Liver (tissue), 9 donors: ENCODE results near the gene LGALS12. TPM values are rescaled to one million over a fixed set of nuclear protein-coding genes. Genes with fewer than 3 reads are reported as not detected.

Experiments
- DNase-seq: peaks from one replicate; pipeline ENCODE4 v3.0.0-alpha.2; 2017; ENCODE audit warnings: low spot score
- H3K27ac ChIP-seq, 2 donors: one replicate each; pipeline ENCODE4 v1.7.0; 2013; ENCODE audit warnings: inconsistent platforms in 2 of 2, low read length in 2 of 2, control low read depth in 1 of 2, low read depth in 1 of 2, mild to moderate bottlenecking in 1 of 2
- H3K27me3 ChIP-seq, 4 donors: one replicate each; pipeline versions ENCODE4 v1.6.1 to v1.7.0; 2013; ENCODE audit warnings: low read length in 3 of 4, inconsistent platforms in 1 of 4, mild to moderate bottlenecking in 1 of 4, moderate library complexity in 1 of 4; ENCODE audit not compliant: control insufficient read depth in 4 of 4, insufficient read depth in 4 of 4
- H3K36me3 ChIP-seq, 4 donors: one replicate each; pipeline versions ENCODE4 v1.6.1 to v1.7.0; 2013; ENCODE audit warnings: low read length in 3 of 4, mild to moderate bottlenecking in 3 of 4, low read depth in 1 of 4, moderate library complexity in 1 of 4; ENCODE audit not compliant: control insufficient read depth in 4 of 4, insufficient read depth in 3 of 4
- H3K4me1 ChIP-seq, 4 donors: one replicate each; pipeline versions ENCODE4 v1.6.1 to v1.7.0; 2013; ENCODE audit warnings: low read length in 3 of 4, mild to moderate bottlenecking in 3 of 4, moderate library complexity in 1 of 4; ENCODE audit not compliant: control insufficient read depth in 4 of 4, insufficient read depth in 4 of 4
- H3K4me3 ChIP-seq, 3 donors: one replicate each; pipeline versions ENCODE4 v1.6.1 to v1.7.0; 2013; ENCODE audit warnings: low read length in 3 of 3, control low read depth in 1 of 3, low read depth in 1 of 3, mild to moderate bottlenecking in 1 of 3
- H3K9ac ChIP-seq, 2 donors: one replicate each; pipeline ENCODE4 v1.7.0; 2013; ENCODE audit warnings: low read length in 2 of 2, mild to moderate bottlenecking in 2 of 2, moderate library complexity in 2 of 2, control low read depth in 1 of 2, low read depth in 1 of 2
- H3K9me3 ChIP-seq, 4 donors: one replicate each; pipeline versions ENCODE4 v1.6.1 to v1.7.0; 2013; ENCODE audit warnings: low read length in 3 of 4; ENCODE audit not compliant: control insufficient read depth in 4 of 4
- HNF4A ChIP-seq, 2 donors: conservative IDR thresholded peaks; 2 replicates each; pipeline ENCODE4 v1.6.1; 2016; ENCODE audit warnings: antibody characterized with exemption in 2 of 2, mild to moderate bottlenecking in 2 of 2
- MAX ChIP-seq: IDR thresholded peaks from 2 replicates; pipeline ENCODE4 v1.6.1; 2016; ENCODE audit warnings: antibody characterized with exemption
- WGBS: extraction: QIAGEN DNeasy Blood & Tissue Kit; methylation state at CpG from one replicate; pipeline ENCODE4 v1.1.7; 2013; 5-methylcytosine and 5-hydroxymethylcytosine counted together
- polyA plus RNA-seq, 2 donors: library from polyadenylated mRNA; stranded (reverse) in 1 of 2; unstranded in 1 of 2; fragments of 200-250 nt in 1 of 2; fragments of >200 nt in 1 of 2; fragmentation: Nextera tagmentation in 1 of 2; extraction: Ambion mirVana in 1 of 2; gene quantifications; one replicate each; pipeline versions ENCODE4 v1.2.1 to v1.2.3, GENCODE V29; 2013 to 2015
- total RNA-seq, 2 donors: library from RNA; depleted of rRNA; stranded (reverse); fragments of >200 nt; gene quantifications; one replicate each; pipeline ENCODE4 v1.2.3, GENCODE V29; 2014
- donor health status: healthy.
- donor health status: healthy.
- donor health status: healthy.
- donor health status: healthy.
- donor health status: healthy.

The LGALS12 gene
- total and polyA plus RNA-seq, 4 donors = 0.03 to 0.98 TPM; not detected in 2

DNA sequence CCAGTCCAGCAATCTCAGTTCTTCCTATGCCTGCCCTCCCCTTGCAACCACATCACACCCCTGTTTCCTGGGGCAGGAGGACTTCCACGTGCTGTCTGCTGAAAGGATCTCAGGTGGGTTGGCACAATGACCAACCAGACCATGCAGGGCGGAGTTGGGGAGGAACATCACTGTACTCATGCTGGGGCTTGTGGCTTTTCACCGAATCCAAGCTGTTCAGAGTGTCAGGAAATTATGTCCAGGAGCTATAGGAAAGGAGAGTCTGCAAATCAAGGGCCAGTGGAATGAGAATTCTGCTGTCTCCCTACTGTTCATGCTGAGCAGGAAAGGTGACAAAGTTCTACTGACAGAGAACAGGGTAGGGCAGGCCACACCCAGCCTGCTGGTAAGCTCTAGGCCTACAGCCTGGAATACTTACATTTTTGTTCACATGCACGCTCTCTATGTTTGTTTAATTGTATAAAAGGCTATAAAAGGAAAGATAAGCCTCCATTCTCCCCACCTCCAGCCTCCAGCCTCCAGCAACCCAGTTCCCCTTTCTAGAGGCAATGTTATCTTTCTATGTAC lies 59.0 kb downstream of the LGALS12 start:
- peaks cover 3 to 15% (median 8%) of the 10 kb centered on the region in 4 donors for H3K4me1 ChIP-seq
- no peak for DNase-seq
- H3K27ac ChIP-seq = no peak overlapping the region

More for the DNA sequence above, 59.0 kb downstream of the LGALS12 start:
- no peak overlapping the region for H3K9ac ChIP-seq
- no peaks in the 10 kb centered on the region for H3K9me3 ChIP-seq
- no peaks in the 10 kb centered on the region for H3K36me3 ChIP-seq
- H3K27me3 ChIP-seq = no peaks in the 10 kb centered on the region
- H3K4me3 ChIP-seq = no peak overlapping the region
- no peak for TF ChIP-seq MAX
- no peak for TF ChIP-seq HNF4A (conservative IDR thresholded peaks at IDR 0.05)
- WGBS = 86% methylated on average over 4 of the region's 4 CpGs

Other genes starting within 250 kb of the LGALS12 start
- gene SLC22A9, start 136.3 kb upstream of the LGALS12 start, total RNA-seq = 100 to 1,000 TPM in 1 of 2 donors, 10 to 100 TPM in 1; 25.8 to 138 TPM
- 10 to 100 TPM in 1 of 2 donors, 1 to 10 TPM in 1; 10.0 to 12.0 TPM for gene SLC22A9, start 136.3 kb upstream of the LGALS12 start, polyA plus RNA-seq
- 1 to 10 TPM in 1 of 2 donors, not detected in 1; 1.4 TPM for gene PLAAT5, start 14.9 kb upstream of the LGALS12 start, total RNA-seq
- gene PLAAT5, start 14.9 kb upstream of the LGALS12 start, polyA plus RNA-seq = under 1 TPM in 1 of 2 donors, not detected in 1; 0.03 TPM
- 10 to 100 TPM in 1 of 2 donors, 1 to 10 TPM in 1; 4.4 to 23.8 TPM for gene PLAAT4, start 30.7 kb downstream of the LGALS12 start, total RNA-seq
- 10 to 100 TPM; 65.9 to 86.4 TPM for gene PLAAT4, start 30.7 kb downstream of the LGALS12 start, polyA plus RNA-seq
- gene PLAAT2, start 57.3 kb downstream of the LGALS12 start, total RNA-seq = not detected
- under 1 TPM; 0.32 to 0.44 TPM for gene PLAAT2, start 57.3 kb downstream of the LGALS12 start, polyA plus RNA-seq
- gene PLAAT3, start 108.3 kb downstream of the LGALS12 start, total RNA-seq = 10 to 100 TPM; 13.4 to 18.9 TPM
- gene PLAAT3, start 108.3 kb downstream of the LGALS12 start, polyA plus RNA-seq = 10 to 100 TPM; 89.6 to 90.1 TPM
- gene ATL3, start 165.3 kb downstream of the LGALS12 start, total RNA-seq = 10 to 100 TPM; 24.5 to 33.6 TPM
- 1 to 10 TPM; 5.9 to 7.9 TPM for gene ATL3, start 165.3 kb downstream of the LGALS12 start, polyA plus RNA-seq
- gene RTN3, start 175.4 kb downstream of the LGALS12 start, total RNA-seq = 10 to 100 TPM; 29.7 to 31.0 TPM
- 10 to 100 TPM; 31.9 to 49.3 TPM for gene RTN3, start 175.4 kb downstream of the LGALS12 start, polyA plus RNA-seq